ENCODE results near the gene CRYGS.

GRCh38 chr3:186502138-186502948 is 41.8 kb downstream of the CRYGS start:
- no peak for TF ChIP-seq TAF1 (IDR thresholded peaks at IDR 0.05; ENCODE audit: borderline replicate concordance, insufficient read depth, low read length)
- no peak for TF ChIP-seq REST (IDR thresholded peaks at IDR 0.05; ENCODE audit: insufficient read depth in 1 of 2, low read depth in 2 of 2, low read length in 2 of 2)
- no peak for TF ChIP-seq POLR2AphosphoS5 (IDR thresholded peaks at IDR 0.05; ENCODE audit: low read depth, low read length)
